Neural cell (in vitro differentiated cells): Measurements from ENCODE around the gene ENDOU. TPM values are rescaled to one million over a fixed set of nuclear protein-coding genes. Genes with fewer than 3 reads are reported as not detected.

Experiments
- H2AFZ ChIP-seq: fragments of 200-600, 300-800 bp; sonication (generic), shearing (Covaris generic); 2 replicates; pipeline ENCODE4 v1.6.0; 2014; ENCODE audit warnings: low read depth, mild to moderate bottlenecking, antibody characterized with exemption, low read length, moderate library complexity
- H3F3A ChIP-seq: fragments of 200-600 bp; shearing (Covaris generic); 2 replicates; pipeline ENCODE4 v1.6.1; 2016; ENCODE audit warnings: mild to moderate bottlenecking, moderate library complexity, mixed read lengths, antibody characterized with exemption, low read length; ENCODE audit not compliant: insufficient read depth, poor library complexity, severe bottlenecking
- H3K27ac ChIP-seq: fragments of 200-600, 300-800 bp; sonication (generic), shearing (Covaris generic); 2 replicates; pipeline ENCODE4 v1.5.1; 2014; ENCODE audit warnings: mild to moderate bottlenecking, low read length, moderate library complexity
- H3K27me3 ChIP-seq: fragments of 300-800, 200-600 bp; sonication (generic), shearing (Covaris generic); 2 replicates; pipeline ENCODE4 v1.6.0; 2014; ENCODE audit warnings: mild to moderate bottlenecking, low read depth, low read length, moderate library complexity; ENCODE audit not compliant: insufficient read depth
- H3K36me3 ChIP-seq: fragments of 300-800, 200-600 bp; sonication (generic), shearing (Covaris generic); 2 replicates; pipeline ENCODE4 v1.5.1; 2014; ENCODE audit warnings: mild to moderate bottlenecking, antibody characterized with exemption, low read length, moderate library complexity; ENCODE audit not compliant: insufficient read depth
- H3K4me2 ChIP-seq: fragments of 300-800, 200-600 bp; sonication (generic), shearing (Covaris generic); 2 replicates; pipeline ENCODE4 v1.6.0; 2014; ENCODE audit warnings: mild to moderate bottlenecking, low read length
- H3K4me3 ChIP-seq: fragments of 300-800, 200-600 bp; sonication (generic), shearing (Covaris generic); 2 replicates; pipeline ENCODE4 v1.5.1; 2014; ENCODE audit warnings: mild to moderate bottlenecking, low read length, moderate library complexity
- H3K79me2 ChIP-seq: fragments of 200-600 bp; shearing (Covaris generic); replicated peaks from 2 replicates; pipeline ENCODE4 v1.6.0; 2014; ENCODE audit warnings: mild to moderate bottlenecking, low read length, moderate library complexity; ENCODE audit not compliant: insufficient read depth
- H3K9ac ChIP-seq: fragments of 300-800, 200-600 bp; sonication (generic), shearing (Covaris generic); 2 replicates; pipeline ENCODE4 v1.6.1; 2016; ENCODE audit warnings: mild to moderate bottlenecking, low read length, mixed read lengths
- H3K9me2 ChIP-seq: fragments of 200-600 bp; shearing (Covaris generic); 2 replicates; pipeline ENCODE4 v1.6.1; 2016; ENCODE audit warnings: mild to moderate bottlenecking, low read length, mixed read lengths; ENCODE audit not compliant: insufficient read depth
- H3K9me3 ChIP-seq: fragments of 200-600, 300-800 bp; sonication (generic), shearing (Covaris generic); 2 replicates; pipeline ENCODE4 v1.6.1; 2016; ENCODE audit warnings: mild to moderate bottlenecking, mixed run types, low read length, moderate library complexity, mixed read lengths
- H4K20me1 ChIP-seq: fragments of 200-600 bp; shearing (Covaris generic); 2 replicates; pipeline ENCODE4 v1.6.1; 2016; ENCODE audit warnings: mild to moderate bottlenecking, mixed run types; ENCODE audit not compliant: insufficient read depth
- EP300 ChIP-seq: fragments of 450-650 bp; conservative IDR thresholded peaks from 2 replicates; pipeline ENCODE4 v1.6.1; 2014; ENCODE audit warnings: antibody characterized with exemption, mild to moderate bottlenecking, moderate library complexity; ENCODE audit not compliant: poor library complexity, severe bottlenecking
- EZH2 ChIP-seq: fragments of 200-600, 300-800 bp; shearing (Covaris generic), sonication (generic); IDR thresholded peaks from 2 replicates; pipeline ENCODE4 v1.6.1; 2014; ENCODE audit warnings: antibody characterized with exemption, low read length, borderline replicate concordance, mild to moderate bottlenecking; ENCODE audit not compliant: insufficient read depth, poor library complexity, severe bottlenecking
- MXI1 ChIP-seq: fragments of 450-650 bp; conservative IDR thresholded peaks from 2 replicates; pipeline ENCODE4 v1.6.1; 2014; ENCODE audit warnings: antibody characterized with exemption, mild to moderate bottlenecking; ENCODE audit not compliant: poor library complexity, severe bottlenecking
- POLR2AphosphoS5 ChIP-seq: IDR thresholded peaks from 2 replicates; pipeline ENCODE4 v1.6.1; 2012
- RAD21 ChIP-seq: fragments of 450-650 bp; conservative IDR thresholded peaks from 2 replicates; pipeline ENCODE4 v1.6.1; 2014; ENCODE audit warnings: antibody characterized with exemption, mild to moderate bottlenecking, moderate library complexity
- SMC3 ChIP-seq: fragments of 450-650 bp; conservative IDR thresholded peaks from 2 replicates; pipeline ENCODE4 v1.6.1; 2014; ENCODE audit warnings: antibody characterized with exemption, mild to moderate bottlenecking, moderate library complexity; ENCODE audit not compliant: poor library complexity
- TAF1 ChIP-seq: IDR thresholded peaks from 2 replicates; pipeline ENCODE4 v1.6.1; 2012; ENCODE audit warnings: low read depth
- polyA plus RNA-seq: library from polyadenylated mRNA; depleted of rRNA; stranded (reverse); fragments of >200 nt; gene quantifications from 2 replicates; pipeline ENCODE4 v1.2.3, GENCODE V29; 2014
- TF ChIP-seq, protein P1 (sequence below): fragments of 450-650 bp; IDR thresholded peaks from 2 replicates; pipeline ENCODE4 v1.5.1; 2014; ENCODE audit warnings: antibody characterized with exemption, mild to moderate bottlenecking, moderate library complexity; ENCODE audit not compliant: poor library complexity, severe bottlenecking
- TF ChIP-seq, protein P2 (sequence below): IDR thresholded peaks from 2 replicates; pipeline ENCODE4 v1.6.1; 2012; ENCODE audit warnings: borderline replicate concordance

ENDOU gene
- polyA plus RNA-seq, 1 donor from 2014 or later, result not detected

DNA sequence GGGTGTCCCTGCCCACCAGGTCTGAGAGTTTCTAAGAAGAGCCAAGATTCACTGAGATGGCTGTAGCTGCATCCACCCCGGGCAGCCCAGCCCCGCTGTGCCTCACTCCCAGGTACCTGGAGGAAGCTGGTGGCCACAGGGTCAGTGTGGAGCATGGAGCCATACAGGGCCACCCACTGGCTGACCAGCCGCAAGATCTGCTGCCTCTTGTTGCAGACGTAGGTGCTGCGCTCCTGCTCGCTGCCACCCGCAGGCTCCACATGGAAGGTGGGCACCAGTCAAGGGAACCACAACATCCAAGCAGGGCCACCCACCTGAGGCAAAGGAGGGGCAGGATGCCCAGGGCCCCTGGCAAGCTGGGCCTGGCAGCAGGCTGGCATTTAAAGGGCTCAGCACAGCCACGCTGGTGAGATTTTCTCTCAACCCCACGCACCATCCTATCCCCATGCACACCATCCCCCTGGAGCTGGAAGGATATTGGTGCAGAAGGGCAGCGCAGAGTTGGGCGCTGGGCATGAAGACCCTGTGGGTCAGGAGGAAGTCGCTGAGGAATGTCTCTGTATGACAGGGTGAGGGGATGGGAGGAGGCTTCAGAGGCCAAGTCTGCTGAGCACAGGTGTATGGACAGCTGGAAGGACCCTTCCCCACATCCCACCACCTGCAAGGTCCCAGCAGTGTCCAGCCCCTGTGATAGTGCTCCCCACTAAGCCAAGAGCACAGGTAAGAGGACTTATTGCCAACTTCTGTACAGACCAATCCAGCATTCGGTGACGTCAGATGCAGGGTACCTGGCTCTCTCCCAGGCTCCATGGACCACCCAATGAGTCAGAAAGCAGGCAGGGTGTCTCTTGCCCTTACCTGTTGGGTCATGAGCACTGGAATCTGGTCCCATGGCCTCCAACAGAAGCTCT is 22.6 kb upstream of the ENDOU start:
- Histone ChIP-seq H3F3A (no peaks in the 10 kb centered on the region), H3K4me3 (no peak overlapping the region), H3K27ac (no peak overlapping the region), H4K20me1 (no peaks in the 10 kb centered on the region), H3K4me2 (no peak overlapping the region), H3K36me3 (no peaks in the 10 kb centered on the region), H3K9ac (no peak overlapping the region), H3K27me3 (no peaks in the 10 kb centered on the region), H2AFZ (no peak overlapping the region), H3K79me2 (no peaks in the 10 kb centered on the region), H3K9me3 (no peaks in the 10 kb centered on the region), H3K9me2 (no peaks in the 10 kb centered on the region)
- no peak for TF ChIP-seq MXI1
- no peak for TF ChIP-seq POLR2AphosphoS5
- TF ChIP-seq EZH2, result no peak

DNA sequence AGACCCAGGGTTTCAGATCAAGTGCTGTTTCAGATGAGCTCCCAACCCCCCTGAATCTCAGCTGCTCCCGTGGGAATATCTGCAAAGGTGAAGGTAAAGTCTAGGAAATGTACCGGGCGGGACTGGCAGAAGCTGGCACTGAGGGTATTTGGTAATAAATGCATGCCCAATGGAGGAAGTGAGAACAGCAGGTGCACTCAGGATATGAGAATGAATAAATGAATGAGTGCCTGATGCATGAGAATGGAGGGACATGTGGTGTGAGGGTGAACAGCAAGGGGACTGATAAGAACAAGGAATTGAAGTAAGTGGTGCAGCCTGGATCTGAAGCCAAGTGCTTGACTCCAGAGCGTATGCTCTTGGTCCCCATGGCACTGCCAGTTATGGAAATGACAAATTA is 21.8 kb upstream of the ENDOU start:
- Histone ChIP-seq H3K27ac (no peak overlapping the region), H3K9me2 (no peaks in the 10 kb centered on the region), H3F3A (no peaks in the 10 kb centered on the region), H3K27me3 (no peaks in the 10 kb centered on the region), H4K20me1 (no peaks in the 10 kb centered on the region), H3K9ac (no peak overlapping the region), H3K4me2 (no peak overlapping the region), H2AFZ (no peak overlapping the region), H3K79me2 (no peaks in the 10 kb centered on the region), H3K9me3 (no peaks in the 10 kb centered on the region), H3K4me3 (no peak overlapping the region), H3K36me3 (no peaks in the 10 kb centered on the region)
- no peak for TF ChIP-seq POLR2AphosphoS5
- no peak for TF ChIP-seq TAF1
- TF ChIP-seq MXI1, result no peak
- TF ChIP-seq, protein P1, sequence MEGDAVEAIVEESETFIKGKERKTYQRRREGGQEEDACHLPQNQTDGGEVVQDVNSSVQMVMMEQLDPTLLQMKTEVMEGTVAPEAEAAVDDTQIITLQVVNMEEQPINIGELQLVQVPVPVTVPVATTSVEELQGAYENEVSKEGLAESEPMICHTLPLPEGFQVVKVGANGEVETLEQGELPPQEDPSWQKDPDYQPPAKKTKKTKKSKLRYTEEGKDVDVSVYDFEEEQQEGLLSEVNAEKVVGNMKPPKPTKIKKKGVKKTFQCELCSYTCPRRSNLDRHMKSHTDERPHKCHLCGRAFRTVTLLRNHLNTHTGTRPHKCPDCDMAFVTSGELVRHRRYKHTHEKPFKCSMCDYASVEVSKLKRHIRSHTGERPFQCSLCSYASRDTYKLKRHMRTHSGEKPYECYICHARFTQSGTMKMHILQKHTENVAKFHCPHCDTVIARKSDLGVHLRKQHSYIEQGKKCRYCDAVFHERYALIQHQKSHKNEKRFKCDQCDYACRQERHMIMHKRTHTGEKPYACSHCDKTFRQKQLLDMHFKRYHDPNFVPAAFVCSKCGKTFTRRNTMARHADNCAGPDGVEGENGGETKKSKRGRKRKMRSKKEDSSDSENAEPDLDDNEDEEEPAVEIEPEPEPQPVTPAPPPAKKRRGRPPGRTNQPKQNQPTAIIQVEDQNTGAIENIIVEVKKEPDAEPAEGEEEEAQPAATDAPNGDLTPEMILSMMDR, result no peak
- no peak for TF ChIP-seq RAD21

DNA sequence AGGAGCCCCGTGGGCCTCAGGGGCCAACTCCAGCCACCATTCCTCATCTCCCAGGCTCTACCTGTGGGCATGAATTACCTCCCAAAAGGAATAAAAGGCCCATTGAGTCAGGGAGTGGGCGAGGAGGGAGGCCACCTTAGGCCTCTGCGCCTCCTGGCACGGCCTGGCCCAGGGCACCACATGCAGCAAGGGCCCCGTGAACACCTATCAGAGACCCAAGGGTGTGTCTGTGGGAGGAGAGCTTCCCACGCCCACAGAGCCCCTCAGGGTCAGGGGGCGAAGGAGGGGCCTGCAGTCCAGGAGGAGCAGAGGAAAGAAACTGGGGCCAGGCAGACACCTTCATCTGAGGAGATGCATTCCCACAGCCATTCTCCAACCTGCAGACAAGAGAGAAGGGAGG is 21.2 kb upstream of the ENDOU start:
- no peaks in the 10 kb centered on the region for H3K9me2 ChIP-seq
- H3K9me3 ChIP-seq, result no peaks in the 10 kb centered on the region
- H2AFZ ChIP-seq, result no peak overlapping the region
- H3F3A ChIP-seq, result no peaks in the 10 kb centered on the region
- no peak overlapping the region for H3K9ac ChIP-seq
- no peak overlapping the region for H3K27ac ChIP-seq
- no peaks in the 10 kb centered on the region for H3K27me3 ChIP-seq
- no peak for TF ChIP-seq RAD21
- TF ChIP-seq, protein P2, sequence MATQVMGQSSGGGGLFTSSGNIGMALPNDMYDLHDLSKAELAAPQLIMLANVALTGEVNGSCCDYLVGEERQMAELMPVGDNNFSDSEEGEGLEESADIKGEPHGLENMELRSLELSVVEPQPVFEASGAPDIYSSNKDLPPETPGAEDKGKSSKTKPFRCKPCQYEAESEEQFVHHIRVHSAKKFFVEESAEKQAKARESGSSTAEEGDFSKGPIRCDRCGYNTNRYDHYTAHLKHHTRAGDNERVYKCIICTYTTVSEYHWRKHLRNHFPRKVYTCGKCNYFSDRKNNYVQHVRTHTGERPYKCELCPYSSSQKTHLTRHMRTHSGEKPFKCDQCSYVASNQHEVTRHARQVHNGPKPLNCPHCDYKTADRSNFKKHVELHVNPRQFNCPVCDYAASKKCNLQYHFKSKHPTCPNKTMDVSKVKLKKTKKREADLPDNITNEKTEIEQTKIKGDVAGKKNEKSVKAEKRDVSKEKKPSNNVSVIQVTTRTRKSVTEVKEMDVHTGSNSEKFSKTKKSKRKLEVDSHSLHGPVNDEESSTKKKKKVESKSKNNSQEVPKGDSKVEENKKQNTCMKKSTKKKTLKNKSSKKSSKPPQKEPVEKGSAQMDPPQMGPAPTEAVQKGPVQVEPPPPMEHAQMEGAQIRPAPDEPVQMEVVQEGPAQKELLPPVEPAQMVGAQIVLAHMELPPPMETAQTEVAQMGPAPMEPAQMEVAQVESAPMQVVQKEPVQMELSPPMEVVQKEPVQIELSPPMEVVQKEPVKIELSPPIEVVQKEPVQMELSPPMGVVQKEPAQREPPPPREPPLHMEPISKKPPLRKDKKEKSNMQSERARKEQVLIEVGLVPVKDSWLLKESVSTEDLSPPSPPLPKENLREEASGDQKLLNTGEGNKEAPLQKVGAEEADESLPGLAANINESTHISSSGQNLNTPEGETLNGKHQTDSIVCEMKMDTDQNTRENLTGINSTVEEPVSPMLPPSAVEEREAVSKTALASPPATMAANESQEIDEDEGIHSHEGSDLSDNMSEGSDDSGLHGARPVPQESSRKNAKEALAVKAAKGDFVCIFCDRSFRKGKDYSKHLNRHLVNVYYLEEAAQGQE, result no peak
- no peak for TF ChIP-seq SMC3
- TF ChIP-seq EZH2, result no peak
- TF ChIP-seq, protein P1, result no peak
- no peak for TF ChIP-seq EP300
- TF ChIP-seq MXI1, result no peak
- no peak for TF ChIP-seq POLR2AphosphoS5
- no peak for TF ChIP-seq TAF1
- H3K36me3 ChIP-seq, result no peaks in the 10 kb centered on the region
- H3K4me2 ChIP-seq, result no peak overlapping the region
- no peaks in the 10 kb centered on the region for H4K20me1 ChIP-seq
- no peaks in the 10 kb centered on the region for H3K79me2 ChIP-seq
- no peak overlapping the region for H3K4me3 ChIP-seq
